Measurements from ENCODE around the gene CFAP99. TPM values are rescaled to one million over a fixed set of nuclear protein-coding genes. Genes with fewer than 3 reads are reported as not detected.
A peak's percentile ranks its signal among the peaks of the same experiment; 100 is the strongest.

The CFAP99 gene
- total and polyA plus RNA-seq, 8 donors = 0.28 to 1.6 (median 0.70) TPM

DNA sequence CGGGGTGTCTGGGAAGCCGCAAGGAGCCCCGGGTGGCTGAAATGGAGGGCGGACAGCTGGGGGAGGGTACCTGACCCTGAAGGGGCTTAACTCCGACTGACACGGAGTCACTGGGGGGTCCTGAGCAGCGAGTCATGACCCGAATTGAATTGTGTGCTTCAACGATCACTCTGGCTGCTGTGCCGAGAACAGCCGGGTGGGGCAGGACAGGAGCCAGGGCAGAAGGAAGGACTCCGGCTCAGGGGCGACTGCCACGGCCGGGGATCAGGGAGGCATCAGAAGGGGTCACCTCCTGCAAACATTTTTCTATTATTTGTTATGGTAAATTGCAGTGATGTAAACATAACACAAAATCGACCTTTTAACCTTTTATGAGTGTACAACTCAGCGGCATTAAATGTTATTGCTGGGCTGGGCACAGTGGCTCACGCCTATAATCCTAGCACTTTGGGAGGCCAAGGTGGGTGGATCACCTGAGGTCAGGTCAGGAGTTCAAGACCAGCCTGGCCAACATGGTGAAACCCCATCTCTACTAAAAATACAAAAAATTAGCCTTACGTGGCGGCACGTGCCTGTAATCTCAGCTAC lies 21.9 kb upstream of the CFAP99 start:
- TF ChIP-seq CTCF (IDR thresholded peaks at IDR 0.05) = no peak
- Histone ChIP-seq H3K36me3 (no peaks in the 10 kb centered on the region), H3K4me3 (no peak overlapping the region), H3K4me1 (peaks cover 4 to 9% (median 7%) of the 10 kb centered on the region in 3 donors), H3K27ac (no peak overlapping the region), H3K27me3 (no peaks in the 10 kb centered on the region), H3K9me3 (no peaks in the 10 kb centered on the region)
- DNase-seq = no peak
- 81 to 85% methylated on average over 21 of the region's 21 CpGs for WGBS, 2 donors
- FAIRE-seq = no peak
- ATAC-seq = no peak
- intact Hi-C loops (cut with DNase I) = no loop called here

DNA sequence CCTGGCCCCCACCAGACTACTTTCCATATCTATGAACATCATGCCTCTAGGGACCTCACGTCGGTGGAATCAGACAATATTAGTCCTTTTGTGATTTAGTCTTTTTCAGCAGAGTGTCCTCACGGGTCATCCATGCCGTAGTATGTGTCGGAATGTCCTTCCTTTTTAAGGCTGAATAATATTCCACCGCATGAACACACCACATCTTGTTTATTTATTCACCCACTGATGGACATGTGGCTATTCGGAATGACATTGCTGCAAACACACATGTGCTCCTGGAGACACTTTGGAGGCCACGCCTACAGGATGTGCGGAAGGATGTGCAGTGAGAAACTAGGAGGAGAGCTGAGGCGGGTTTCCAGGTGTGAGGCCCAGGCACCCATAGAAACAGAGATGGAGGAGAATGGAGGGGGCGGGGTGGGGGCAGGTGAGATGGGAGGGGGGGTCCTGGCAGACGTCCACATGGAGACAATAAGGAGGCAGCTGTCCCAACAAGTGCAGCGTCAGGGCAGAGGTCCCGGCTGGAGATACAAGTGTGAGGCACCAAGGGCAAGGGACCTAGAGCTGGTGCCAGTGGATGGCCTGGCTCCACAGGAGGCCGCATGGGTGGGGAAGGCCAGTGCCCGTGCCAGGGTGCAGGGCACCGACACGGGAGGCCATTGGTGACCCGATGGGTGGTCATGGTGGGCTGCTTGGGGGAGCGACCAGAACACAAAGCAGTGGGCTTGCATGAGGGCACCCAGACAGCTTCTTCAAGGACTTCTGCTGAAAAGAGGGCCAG lies 21.0 kb upstream of the CFAP99 start:
- H3K27me3 ChIP-seq = no peaks in the 10 kb centered on the region
- no peaks in the 10 kb centered on the region for H3K36me3 ChIP-seq
- DNase-seq = peak in 1 of 6 donors; percentile 60
- ATAC-seq = no peak
- no peak for FAIRE-seq
- 75 to 82% methylated on average over 20 of the region's 20 CpGs for WGBS, 2 donors
- H3K4me1 ChIP-seq = peaks cover 6 to 16% (median 10%) of the 10 kb centered on the region in 3 donors
- no peak for TF ChIP-seq CTCF (IDR thresholded peaks at IDR 0.05)
- intact Hi-C loops (cut with DNase I) = no loop called here
- no peak overlapping the region for H3K27ac ChIP-seq
- no peak overlapping the region for H3K4me3 ChIP-seq
- H3K9me3 ChIP-seq = no peaks in the 10 kb centered on the region

DNA sequence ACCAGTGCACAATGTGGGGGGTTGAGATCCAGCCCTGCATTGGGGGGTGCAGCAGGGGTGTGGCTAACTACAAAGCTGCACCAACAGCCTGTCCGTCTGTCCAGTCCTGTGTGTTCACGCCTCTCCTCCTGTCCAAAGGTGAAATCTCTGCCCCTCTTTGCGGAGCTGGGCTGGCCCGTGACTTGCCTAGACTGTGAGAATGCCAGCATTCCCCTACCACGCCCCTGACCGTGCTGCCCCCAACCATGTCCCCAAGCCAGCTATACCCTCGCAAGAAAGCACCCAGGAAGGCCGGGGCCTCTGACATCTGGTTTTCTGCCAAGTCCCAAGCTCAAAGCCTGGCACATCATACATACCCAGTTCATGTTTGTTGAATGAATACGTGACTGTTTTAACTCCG lies 19.5 kb upstream of the CFAP99 start:
- DNase-seq = no peak
- H3K9me3 ChIP-seq = no peaks in the 10 kb centered on the region
- intact Hi-C loops (cut with DNase I) = no loop called here
- 92 to 94% methylated on average over 10 of the region's 10 CpGs for WGBS, 2 donors
- no peak for ATAC-seq
- no peaks in the 10 kb centered on the region for H3K36me3 ChIP-seq
- H3K4me3 ChIP-seq = no peak overlapping the region
- peaks cover 6 to 18% (median 10%) of the 10 kb centered on the region in 3 donors for H3K4me1 ChIP-seq
- no peak overlapping the region for H3K27ac ChIP-seq
- no peak for TF ChIP-seq CTCF (IDR thresholded peaks at IDR 0.05)
- no peaks in the 10 kb centered on the region for H3K27me3 ChIP-seq
- no peak for FAIRE-seq

GRCh38 chr4:2399631-2400190 lies 19.0 kb upstream of the CFAP99 start:
- Histone ChIP-seq H3K4me3 (no peak overlapping the region), H3K27ac (no peak overlapping the region), H3K4me1 (peaks cover 6 to 18% (median 10%) of the 10 kb centered on the region in 3 donors), H3K27me3 (no peaks in the 10 kb centered on the region), H3K36me3 (no peaks in the 10 kb centered on the region), H3K9me3 (no peaks in the 10 kb centered on the region)
- FAIRE-seq (no peak), ATAC-seq (no peak), DNase-seq (peak in 1 of 6 donors; percentile 52)
- intact Hi-C loops (cut with DNase I) = no loop called here
- no peak for TF ChIP-seq CTCF (IDR thresholded peaks at IDR 0.05)
- 82 to 83% methylated on average over 28 of the region's 28 CpGs for WGBS, 2 donors

Data from pancreas (tissue), 10 donors.